Brain microvascular endothelial cell (primary cell): Measurements from ENCODE around the gene SLC22A13.

Experiments used
- DNase-seq: peaks from one replicate; pipeline ENCODE4 v3.0.0-alpha.2; 2020
- H3K27ac ChIP-seq: fragments of 250-450 bp; sonication (Bioruptor Pico); 2 replicates; pipeline ENCODE4 v1.5.1; 2020; ENCODE audit warnings: mild to moderate bottlenecking, moderate library complexity
- H3K27me3 ChIP-seq: fragments of 250-450 bp; sonication (Bioruptor Pico); replicated peaks from 2 replicates; pipeline ENCODE4 v1.5.1; 2020; ENCODE audit warnings: mild to moderate bottlenecking
- H3K36me3 ChIP-seq: fragments of 250-450 bp; sonication (Bioruptor Pico); replicated peaks from 2 replicates; pipeline ENCODE4 v1.5.1; 2020; ENCODE audit warnings: mild to moderate bottlenecking
- H3K4me3 ChIP-seq: 2 replicates; pipeline ENCODE4 v1.5.1; 2011; ENCODE audit warnings: low read depth, mild to moderate bottlenecking, control low read depth, low read length, moderate library complexity
- in situ Hi-C: cut with HindIII; loops from 2 replicates; pipeline ENCODE4 v1.10.0; 2017; ENCODE audit warnings: low sequenced_read_pairs, low pct_ligation_motif_present
- TF ChIP-seq, protein P1 (sequence below): IDR thresholded peaks from 2 replicates; pipeline ENCODE4 v1.5.1; 2011; ENCODE audit warnings: low read depth, mild to moderate bottlenecking, moderate library complexity, low read length, control low read depth, inconsistent platforms; ENCODE audit errors: missing control alignments

SLC22A13 gene

GRCh38 chr3:38255627-38256026 is 10.0 kb upstream of the SLC22A13 start:
- H3K36me3 ChIP-seq, result peaks cover 46% of the 10 kb centered on the region
- H3K27ac ChIP-seq, result no peak overlapping the region
- DNase-seq, result no peak
- TF ChIP-seq, protein P1, sequence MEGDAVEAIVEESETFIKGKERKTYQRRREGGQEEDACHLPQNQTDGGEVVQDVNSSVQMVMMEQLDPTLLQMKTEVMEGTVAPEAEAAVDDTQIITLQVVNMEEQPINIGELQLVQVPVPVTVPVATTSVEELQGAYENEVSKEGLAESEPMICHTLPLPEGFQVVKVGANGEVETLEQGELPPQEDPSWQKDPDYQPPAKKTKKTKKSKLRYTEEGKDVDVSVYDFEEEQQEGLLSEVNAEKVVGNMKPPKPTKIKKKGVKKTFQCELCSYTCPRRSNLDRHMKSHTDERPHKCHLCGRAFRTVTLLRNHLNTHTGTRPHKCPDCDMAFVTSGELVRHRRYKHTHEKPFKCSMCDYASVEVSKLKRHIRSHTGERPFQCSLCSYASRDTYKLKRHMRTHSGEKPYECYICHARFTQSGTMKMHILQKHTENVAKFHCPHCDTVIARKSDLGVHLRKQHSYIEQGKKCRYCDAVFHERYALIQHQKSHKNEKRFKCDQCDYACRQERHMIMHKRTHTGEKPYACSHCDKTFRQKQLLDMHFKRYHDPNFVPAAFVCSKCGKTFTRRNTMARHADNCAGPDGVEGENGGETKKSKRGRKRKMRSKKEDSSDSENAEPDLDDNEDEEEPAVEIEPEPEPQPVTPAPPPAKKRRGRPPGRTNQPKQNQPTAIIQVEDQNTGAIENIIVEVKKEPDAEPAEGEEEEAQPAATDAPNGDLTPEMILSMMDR, result no peak
- H3K27me3 ChIP-seq, result no peaks in the 10 kb centered on the region
- in situ Hi-C loops, result no loop called here
- H3K4me3 ChIP-seq, result no peak overlapping the region

DNA sequence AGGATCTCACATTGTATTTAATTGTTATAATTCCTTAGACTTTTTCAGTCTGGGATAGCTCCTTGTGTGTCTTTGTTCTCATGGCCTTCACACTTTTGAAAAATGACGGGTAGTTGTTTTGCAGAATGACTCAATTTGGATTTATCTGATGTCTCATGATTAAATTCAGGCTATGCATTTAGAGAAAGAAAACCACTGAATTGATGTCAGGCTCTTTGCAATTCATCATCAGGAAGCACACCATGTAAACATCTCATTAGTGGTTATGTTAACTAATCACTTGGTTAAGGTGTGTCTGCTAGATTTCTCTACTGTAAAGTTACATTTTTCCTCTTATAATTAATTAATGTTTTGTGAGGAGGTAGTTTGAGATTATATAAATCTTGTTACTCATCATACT is 8.0 kb upstream of the SLC22A13 start:
- in situ Hi-C loops, result no loop called here
- H3K4me3 ChIP-seq, result no peak overlapping the region
- H3K36me3 ChIP-seq, result peaks cover 33% of the 10 kb centered on the region
- TF ChIP-seq, protein P1, result no peak
- no peak for DNase-seq
- H3K27ac ChIP-seq, result no peak overlapping the region
- H3K27me3 ChIP-seq, result no peaks in the 10 kb centered on the region

GRCh38 chr3:38260474-38260873 is 5.1 kb upstream of the SLC22A13 start:
- no peak for DNase-seq
- Histone ChIP-seq H3K36me3 (peaks cover 9% of the 10 kb centered on the region), H3K4me3 (no peak overlapping the region), H3K27me3 (no peaks in the 10 kb centered on the region), H3K27ac (no peak overlapping the region)
- TF ChIP-seq, protein P1, result no peak
- in situ Hi-C loops, result no loop called here

DNA sequence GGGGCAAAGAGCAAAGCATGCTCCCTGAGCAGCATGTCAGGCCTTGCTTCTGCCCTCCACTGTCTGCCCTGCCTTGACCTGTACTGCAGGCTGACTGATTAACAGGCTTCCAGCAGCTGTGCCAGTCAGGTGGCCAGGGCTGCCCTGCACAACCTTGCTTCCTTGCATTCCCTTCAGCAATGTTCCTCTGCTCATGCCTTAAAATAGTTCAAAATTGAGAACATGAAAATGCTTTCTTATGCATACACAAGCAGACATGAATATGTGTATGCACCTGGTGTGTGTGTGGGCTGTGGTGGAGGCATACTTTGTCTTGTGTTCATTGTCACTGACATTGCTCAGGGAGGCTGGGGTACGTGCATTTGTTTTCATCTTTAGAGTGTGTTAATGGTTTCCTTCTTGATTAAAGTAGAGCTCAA is 1.2 kb upstream of the SLC22A13 start:
- in situ Hi-C loops, result no loop called here
- DNase-seq, result no peak
- Histone ChIP-seq H3K36me3 (peaks cover 7% of the 10 kb centered on the region), H3K4me3 (no peak overlapping the region), H3K27ac (no peak overlapping the region), H3K27me3 (no peaks in the 10 kb centered on the region)
- TF ChIP-seq, protein P1, result no peak

- in situ Hi-C loops, result no loop called here
- Histone ChIP-seq H3K4me3 (no peak overlapping the region), H3K27me3 (no peaks in the 10 kb centered on the region), H3K36me3 (peaks cover 7% of the 10 kb centered on the region), H3K27ac (no peak overlapping the region)
- TF ChIP-seq, protein P1, result no peak
- DNase-seq, result no peak
Observed at GRCh38 chr3:38264779-38265178, 833 bp upstream of the SLC22A13 start.

DNA sequence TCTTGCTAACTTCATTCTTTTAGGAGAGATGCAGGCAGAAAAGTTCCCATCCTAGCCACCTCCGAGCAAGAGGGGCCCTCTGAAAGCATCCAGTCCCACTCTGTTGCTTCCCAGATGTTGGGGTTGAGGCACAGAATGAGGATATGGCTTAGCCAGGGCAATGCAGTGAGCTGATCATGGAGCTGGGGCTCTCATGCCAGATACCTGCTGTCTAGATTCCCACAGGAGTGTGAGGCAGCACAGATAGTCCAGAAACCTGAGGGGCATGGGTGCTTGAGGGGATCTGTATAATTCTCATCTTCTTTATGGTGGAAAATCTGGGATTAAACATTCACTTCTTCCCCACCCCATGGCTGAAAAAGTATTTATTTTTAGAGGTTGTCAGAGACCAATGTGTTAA is 1.2 kb downstream of the SLC22A13 start:
- Histone ChIP-seq H3K27me3 (no peaks in the 10 kb centered on the region), H3K27ac (no peak overlapping the region), H3K4me3 (no peak overlapping the region), H3K36me3 (no peaks in the 10 kb centered on the region)
- no peak for DNase-seq
- in situ Hi-C loops, result no loop called here
- TF ChIP-seq, protein P1, result no peak
